Endodermal cell (in vitro differentiated cells): ENCODE measurements around the gene ZNF74. TPM values are rescaled to one million over a fixed set of nuclear protein-coding genes. Genes with fewer than 3 reads are reported as not detected.
"Not testable (repeated sequence)": the region's sequence is repeated elsewhere in the genome, so short reads cannot be mapped to it uniquely, and the experiment has no call there.

Source experiments
- DNase-seq: peaks from one replicate; pipeline ENCODE4 v3.0.0-alpha.2; 2017
- H3K27ac ChIP-seq: 2 replicates; pipeline ENCODE4 v1.5.1; 2013; ENCODE audit warnings: mild to moderate bottlenecking, low read depth, low read length, moderate library complexity
- H3K27me3 ChIP-seq: 2 replicates; pipeline ENCODE4 v1.6.1; 2013; ENCODE audit warnings: mild to moderate bottlenecking, low read length, moderate library complexity; ENCODE audit not compliant: insufficient read depth, control insufficient read depth, poor library complexity, severe bottlenecking
- H3K36me3 ChIP-seq: 2 replicates; pipeline ENCODE4 v1.7.0; 2013; ENCODE audit warnings: mild to moderate bottlenecking, low read length, moderate library complexity; ENCODE audit not compliant: control insufficient read depth, insufficient read depth
- H3K4me1 ChIP-seq: one replicate; pipeline ENCODE4 v1.7.0; 2013; ENCODE audit warnings: low read length; ENCODE audit not compliant: control insufficient read depth, insufficient read depth
- H3K4me3 ChIP-seq: 2 replicates; pipeline ENCODE4 v1.5.1; 2013; ENCODE audit warnings: mild to moderate bottlenecking, low read length, moderate library complexity
- H3K9ac ChIP-seq: 2 replicates; pipeline ENCODE4 v1.6.1; 2013; ENCODE audit warnings: mild to moderate bottlenecking, low read length, moderate library complexity; ENCODE audit not compliant: poor library complexity, severe bottlenecking; ENCODE audit errors: extremely low read depth
- H3K9me3 ChIP-seq: 2 replicates; pipeline ENCODE4 v1.6.1; 2013; ENCODE audit warnings: mild to moderate bottlenecking, low read length, moderate library complexity; ENCODE audit not compliant: control insufficient read depth
- H3K27ac Mint-ChIP-seq: 2 replicates; pipeline ENCODE4 v1.8.0; 2020; ENCODE audit warnings: mixed read lengths
- H3K27me3 Mint-ChIP-seq: 2 replicates; pipeline ENCODE4 v1.8.0; 2021; ENCODE audit warnings: mild to moderate bottlenecking, mixed read lengths; ENCODE audit not compliant: insufficient read depth
- H3K36me3 Mint-ChIP-seq: 2 replicates; pipeline ENCODE4 v1.8.0; 2020; ENCODE audit warnings: low read depth, mixed read lengths
- H3K4me1 Mint-ChIP-seq: 2 replicates; pipeline ENCODE4 v1.8.0; 2020; ENCODE audit warnings: mixed read lengths
- H3K4me3 Mint-ChIP-seq: 2 replicates; pipeline ENCODE4 v1.8.0; 2020; ENCODE audit warnings: mild to moderate bottlenecking, moderate library complexity, mixed read lengths
- H3K9me3 Mint-ChIP-seq: 2 replicates; pipeline ENCODE4 v1.8.0; 2020; ENCODE audit warnings: mild to moderate bottlenecking, mixed read lengths
- WGBS, 2 experiments: methylation state at CpG; one replicate each; pipeline versions ENCODE4 v1.1.5 to v1.1.7; 2013; ENCODE audit warnings: missing lambda C conversion rate in 2 of 2, mixed read lengths in 1 of 2; ENCODE audit not compliant: insufficient coverage in 1 of 2, insufficient read length in 1 of 2; 5-methylcytosine and 5-hydroxymethylcytosine counted together
- total RNA-seq, 2 donors: library from RNA; stranded (reverse); fragmentation: NEBNext Ultra II Directional in 1 of 2; extraction: Animal tissue kit (Norgen Biotek cat#: 25700) in 1 of 2; gene quantifications; 2 replicates in 1 of 2; 3 replicates in 1 of 2; pipeline ENCODE4 v1.2.1, GENCODE V29; 2021
- TF ChIP-seq, protein P1 (sequence below): fragments of 200-600 bp; sonication (generic); conservative IDR thresholded peaks from 2 replicates; pipeline ENCODE4 v1.5.0; 2021; ENCODE audit warnings: antibody characterized with exemption, mild to moderate bottlenecking

ZNF74 gene
- total RNA-seq, 2 donors from 2014 or later = 36.9 to 41.7 TPM

GRCh38 chr22:20371687-20372086 is 22.3 kb upstream of the ZNF74 start:
- H3K9me3 ChIP-seq, H3K9ac ChIP-seq, H3K9me3 Mint-ChIP-seq, H3K27me3 ChIP-seq, H3K4me1 ChIP-seq, DNase-seq, H3K36me3 Mint-ChIP-seq, H3K36me3 ChIP-seq, H3K27me3 Mint-ChIP-seq, H3K4me3 ChIP-seq, H3K27ac ChIP-seq: not testable (repeated sequence)
- Mint-ChIP-seq H3K4me1 (peaks cover 11% of the 10 kb centered on the region), H3K4me3 (peak overlapping the region; percentile 18), H3K27ac (peak overlapping the region; percentile 74)
- no CpG with 5 or more reads among the region's 6 CpGs for WGBS, 2 experiments

- not testable (repeated sequence) for H3K27ac Mint-ChIP-seq, H3K9ac ChIP-seq
- 20% methylated on average over 6 of the region's 8 CpGs; no CpG with 5 or more reads in 1 of the 2 experiments for WGBS, 2 experiments
Observed at GRCh38 chr22:20372406-20372854, 21.5 kb upstream of the ZNF74 start.

GRCh38 chr22:20373195-20373706 is 20.7 kb upstream of the ZNF74 start:
- not testable (repeated sequence) for H3K4me3 ChIP-seq, H3K9me3 Mint-ChIP-seq, H3K4me3 Mint-ChIP-seq, H3K36me3 ChIP-seq, H3K36me3 Mint-ChIP-seq, H3K27me3 Mint-ChIP-seq, H3K9ac ChIP-seq, H3K4me1 ChIP-seq, H3K27ac Mint-ChIP-seq, H3K27ac ChIP-seq, H3K9me3 ChIP-seq, H3K27me3 ChIP-seq
- 75 to 80% methylated on average over 4 to 6 of the region's 6 CpGs for WGBS, 2 experiments
- DNase-seq = peak; percentile 49
- peaks cover 11% of the 10 kb centered on the region for H3K4me1 Mint-ChIP-seq
- TF ChIP-seq, protein P1, sequence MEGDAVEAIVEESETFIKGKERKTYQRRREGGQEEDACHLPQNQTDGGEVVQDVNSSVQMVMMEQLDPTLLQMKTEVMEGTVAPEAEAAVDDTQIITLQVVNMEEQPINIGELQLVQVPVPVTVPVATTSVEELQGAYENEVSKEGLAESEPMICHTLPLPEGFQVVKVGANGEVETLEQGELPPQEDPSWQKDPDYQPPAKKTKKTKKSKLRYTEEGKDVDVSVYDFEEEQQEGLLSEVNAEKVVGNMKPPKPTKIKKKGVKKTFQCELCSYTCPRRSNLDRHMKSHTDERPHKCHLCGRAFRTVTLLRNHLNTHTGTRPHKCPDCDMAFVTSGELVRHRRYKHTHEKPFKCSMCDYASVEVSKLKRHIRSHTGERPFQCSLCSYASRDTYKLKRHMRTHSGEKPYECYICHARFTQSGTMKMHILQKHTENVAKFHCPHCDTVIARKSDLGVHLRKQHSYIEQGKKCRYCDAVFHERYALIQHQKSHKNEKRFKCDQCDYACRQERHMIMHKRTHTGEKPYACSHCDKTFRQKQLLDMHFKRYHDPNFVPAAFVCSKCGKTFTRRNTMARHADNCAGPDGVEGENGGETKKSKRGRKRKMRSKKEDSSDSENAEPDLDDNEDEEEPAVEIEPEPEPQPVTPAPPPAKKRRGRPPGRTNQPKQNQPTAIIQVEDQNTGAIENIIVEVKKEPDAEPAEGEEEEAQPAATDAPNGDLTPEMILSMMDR = peak; percentile 33

More at GRCh38 chr22:20372406-20372854, 21.5 kb upstream of the ZNF74 start:
- not testable (repeated sequence) for H3K4me3 ChIP-seq, H3K9me3 ChIP-seq, H3K36me3 Mint-ChIP-seq, H3K27ac ChIP-seq, H3K27me3 Mint-ChIP-seq, H3K9me3 Mint-ChIP-seq, H3K4me1 ChIP-seq, H3K4me3 Mint-ChIP-seq, H3K36me3 ChIP-seq, H3K27me3 ChIP-seq
- peak; percentile 57 for DNase-seq
- H3K4me1 Mint-ChIP-seq = peaks cover 11% of the 10 kb centered on the region

DNA sequence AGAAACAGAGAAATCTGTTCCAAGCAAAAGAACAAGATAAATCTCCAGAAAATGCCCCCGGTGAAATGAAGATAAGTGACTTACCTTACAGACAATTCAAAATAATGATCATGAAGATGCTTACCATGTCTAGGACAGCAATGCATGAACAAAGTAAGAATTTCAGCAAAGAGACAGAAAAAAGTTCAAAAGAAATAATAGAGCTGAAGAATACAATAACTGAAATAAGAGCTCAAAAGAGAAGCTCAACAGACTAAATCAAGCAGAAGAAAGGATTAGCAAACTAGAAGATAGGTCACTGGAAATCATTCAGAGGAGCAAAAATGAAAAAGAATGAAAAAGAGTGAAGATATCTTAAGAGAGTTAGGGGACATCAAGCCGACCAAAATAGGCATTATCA is 19.8 kb upstream of the ZNF74 start:
- 92 to 100% methylated on average over 1 of the region's 2 CpGs for WGBS, 2 experiments
- H3K4me1 Mint-ChIP-seq = peaks cover 11% of the 10 kb centered on the region
- H3K9me3 Mint-ChIP-seq, H3K4me3 Mint-ChIP-seq, H3K9me3 ChIP-seq, H3K27ac ChIP-seq, H3K36me3 Mint-ChIP-seq, H3K9ac ChIP-seq, H3K27me3 Mint-ChIP-seq, H3K27me3 ChIP-seq, H3K36me3 ChIP-seq, DNase-seq, H3K27ac Mint-ChIP-seq, H3K4me1 ChIP-seq, H3K4me3 ChIP-seq: not testable (repeated sequence)

GRCh38 chr22:20376281-20376680 is 17.7 kb upstream of the ZNF74 start:
- not testable (repeated sequence) for H3K27me3 ChIP-seq, H3K9ac ChIP-seq, H3K9me3 Mint-ChIP-seq, H3K9me3 ChIP-seq, H3K27ac Mint-ChIP-seq, H3K4me3 Mint-ChIP-seq, H3K27ac ChIP-seq, H3K4me1 ChIP-seq, H3K27me3 Mint-ChIP-seq, H3K36me3 Mint-ChIP-seq, H3K4me3 ChIP-seq, H3K36me3 ChIP-seq
- peaks cover 15% of the 10 kb centered on the region for H3K4me1 Mint-ChIP-seq
- 96% methylated on average over 4 to 8 of the region's 8 CpGs for WGBS, 2 experiments
- DNase-seq = peak; percentile 19

- peaks cover 18% of the 10 kb centered on the region for H3K4me1 Mint-ChIP-seq
- not testable (repeated sequence) for H3K36me3 Mint-ChIP-seq, H3K4me3 Mint-ChIP-seq, H3K27me3 ChIP-seq, H3K4me3 ChIP-seq, H3K36me3 ChIP-seq, H3K4me1 ChIP-seq, H3K9ac ChIP-seq, H3K9me3 ChIP-seq, H3K9me3 Mint-ChIP-seq, H3K27ac ChIP-seq, H3K27me3 Mint-ChIP-seq, H3K27ac Mint-ChIP-seq
- DNase-seq = peak; percentile 7
- 94 to 97% methylated on average over 4 to 11 of the region's 11 CpGs for WGBS, 2 experiments
Observed at GRCh38 chr22:20376983-20377382, 17.0 kb upstream of the ZNF74 start.
